Measurements from ENCODE around the gene SMG6.

Gene SMG6

DNA sequence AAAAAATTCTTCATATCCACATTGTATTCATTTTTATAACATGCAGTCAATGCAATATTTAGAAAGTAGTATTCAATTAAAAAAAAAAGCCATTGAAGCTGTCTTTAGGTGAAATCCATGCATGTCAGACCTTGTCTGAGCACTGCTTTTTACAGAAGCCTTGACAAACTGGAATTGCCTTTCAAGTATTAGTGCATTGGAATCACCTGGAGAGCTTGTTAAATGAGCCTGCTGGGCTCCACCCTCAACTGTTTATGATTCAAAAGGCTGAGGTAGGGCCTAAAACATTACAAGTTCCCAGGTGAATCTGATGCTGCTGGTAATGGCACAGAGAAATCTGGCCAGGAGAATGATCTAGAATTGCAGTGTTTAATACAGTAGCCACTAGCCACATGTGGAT lies 162.9 kb downstream of the SMG6 start:
- Histone ChIP-seq H3K4ac (ENCODE audit: low read depth in 1 of 2, low read length in 2 of 2) (no peak overlapping the region), H2BK5ac (ENCODE audit: low read depth, low read length, poor library complexity, severe bottlenecking) (no peak overlapping the region), H3K14ac (ENCODE audit: low read length in 2 of 2) (no peak overlapping the region), H3K23ac (ENCODE audit: low read length in 2 of 2) (no peak overlapping the region), H3K9me3 (ENCODE audit: control insufficient read depth, low read length) (no peaks in the 10 kb centered on the region), H2AFZ (ENCODE audit: low read depth, low read length) (no peak overlapping the region), H3K27ac (ENCODE audit: low read length, poor library complexity, severe bottlenecking) (no peak overlapping the region), H3K9ac (ENCODE audit: low read length) (no peak overlapping the region), H3K36me3 (ENCODE audit: control insufficient read depth in 1 of 2, insufficient read depth in 2 of 2, low read depth in 1 of 2, low read length in 2 of 2) (peaks cover 3 to 41% of the 10 kb centered on the region in 2 experiments), H4K8ac (ENCODE audit: low read length) (no peak overlapping the region), H2BK120ac (ENCODE audit: low read depth, low read length) (no peak overlapping the region), H2BK12ac (ENCODE audit: low read length in 2 of 2) (no peak overlapping the region), H2AK5ac (ENCODE audit: low read length, severe bottlenecking) (no peak overlapping the region), H3K4me3 (ENCODE audit: insufficient read depth in 1 of 2, low read depth in 1 of 2, low read length in 2 of 2) (no peak overlapping the region), H3K4me2 (ENCODE audit: low read length, poor library complexity, severe bottlenecking) (no peak overlapping the region), H3K27me3 (ENCODE audit: control insufficient read depth in 1 of 2, insufficient read depth in 1 of 2, low read length in 2 of 2) (no peaks in the 10 kb centered on the region), H3K18ac (ENCODE audit: low read depth in 1 of 2, low read length in 2 of 2) (no peak overlapping the region), H4K91ac (ENCODE audit: low read length) (no peak overlapping the region), H3K79me1 (replicated peaks; ENCODE audit: low read length, poor library complexity, severe bottlenecking) (peaks cover 11% of the 10 kb centered on the region), H3K4me1 (ENCODE audit: control insufficient read depth, insufficient read depth, low read depth, low read length) (peaks cover 7% of the 10 kb centered on the region), H2BK15ac (ENCODE audit: low read depth, poor library complexity, severe bottlenecking) (no peak overlapping the region)
- no peak for DNase-seq

DNA sequence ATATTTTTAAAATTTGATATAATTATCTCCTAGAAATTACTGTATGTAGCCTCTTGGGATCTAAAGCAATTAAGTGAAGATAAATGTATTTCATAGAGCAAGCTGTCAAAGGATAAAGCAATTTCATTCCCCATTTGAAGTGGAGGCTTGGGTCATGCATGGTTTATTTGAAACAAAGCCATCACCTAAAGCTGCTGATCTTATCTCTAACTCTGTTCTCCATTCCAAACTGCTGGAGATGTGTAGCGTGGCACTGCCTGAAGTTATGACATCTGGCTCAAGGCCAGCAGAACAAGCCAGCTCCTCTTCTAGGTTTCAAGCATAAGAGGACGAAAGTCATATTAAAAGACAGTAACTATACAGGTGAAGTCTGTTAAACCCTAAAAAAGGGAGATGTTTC lies 164.8 kb downstream of the SMG6 start:
- Histone ChIP-seq H2AK5ac (ENCODE audit: low read length, severe bottlenecking) (no peak overlapping the region), H3K4ac (ENCODE audit: low read depth in 1 of 2, low read length in 2 of 2) (peak overlapping the region in 1 of 2 experiments; percentile 46), H2BK12ac (ENCODE audit: low read length in 2 of 2) (no peak overlapping the region), H2AFZ (ENCODE audit: low read depth, low read length) (no peak overlapping the region), H3K23ac (ENCODE audit: low read length in 2 of 2) (no peak overlapping the region), H3K4me3 (ENCODE audit: insufficient read depth in 1 of 2, low read depth in 1 of 2, low read length in 2 of 2) (no peak overlapping the region), H3K9me3 (ENCODE audit: control insufficient read depth, low read length) (no peaks in the 10 kb centered on the region), H3K9ac (ENCODE audit: low read length) (no peak overlapping the region), H3K36me3 (ENCODE audit: control insufficient read depth in 1 of 2, insufficient read depth in 2 of 2, low read depth in 1 of 2, low read length in 2 of 2) (peaks cover 3 to 30% of the 10 kb centered on the region in 2 experiments), H3K79me1 (replicated peaks; ENCODE audit: low read length, poor library complexity, severe bottlenecking) (peaks cover 14% of the 10 kb centered on the region), H3K27ac (ENCODE audit: low read length, poor library complexity, severe bottlenecking) (peak overlapping the region; percentile 11), H3K14ac (ENCODE audit: low read length in 2 of 2) (no peak overlapping the region), H2BK15ac (ENCODE audit: low read depth, poor library complexity, severe bottlenecking) (no peak overlapping the region), H3K18ac (ENCODE audit: low read depth in 1 of 2, low read length in 2 of 2) (peak overlapping the region; percentile 1 to 45), H3K27me3 (ENCODE audit: control insufficient read depth in 1 of 2, insufficient read depth in 1 of 2, low read length in 2 of 2) (no peaks in the 10 kb centered on the region), H4K8ac (ENCODE audit: low read length) (no peak overlapping the region), H4K91ac (ENCODE audit: low read length) (no peak overlapping the region), H3K4me2 (ENCODE audit: low read length, poor library complexity, severe bottlenecking) (no peak overlapping the region), H3K4me1 (ENCODE audit: control insufficient read depth, insufficient read depth, low read depth, low read length) (peaks cover 7% of the 10 kb centered on the region), H2BK120ac (ENCODE audit: low read depth, low read length) (peak overlapping the region; percentile 21), H2BK5ac (ENCODE audit: low read depth, low read length, poor library complexity, severe bottlenecking) (no peak overlapping the region)
- DNase-seq: peak; percentile 65
- WGBS: 50% methylated on average over 1 of the region's 2 CpGs

DNA sequence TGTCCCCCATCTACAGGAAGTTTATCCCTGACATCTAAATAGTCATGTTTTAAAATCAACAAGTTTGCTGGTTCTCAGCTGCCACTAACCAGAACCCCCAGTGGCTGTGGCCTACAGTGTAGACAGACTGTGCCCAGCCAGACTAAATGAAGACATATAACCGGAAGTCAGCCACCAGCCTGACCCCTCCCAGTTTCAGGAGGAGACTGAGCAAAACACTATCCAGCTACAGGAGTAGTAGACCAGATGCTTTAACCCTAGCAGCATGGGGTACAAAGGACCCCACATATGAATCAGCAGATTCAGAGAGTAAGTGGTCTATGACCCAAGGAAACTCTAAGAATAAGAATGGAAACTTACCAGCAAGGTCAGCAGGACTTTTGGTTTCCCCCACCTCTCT lies 165.3 kb downstream of the SMG6 start:
- no peak overlapping the region for H3K14ac ChIP-seq (ENCODE audit: low read length in 2 of 2)
- WGBS: 0% methylated on average over 1 of the region's 1 CpG
- peak; percentile 88 for DNase-seq

DNA sequence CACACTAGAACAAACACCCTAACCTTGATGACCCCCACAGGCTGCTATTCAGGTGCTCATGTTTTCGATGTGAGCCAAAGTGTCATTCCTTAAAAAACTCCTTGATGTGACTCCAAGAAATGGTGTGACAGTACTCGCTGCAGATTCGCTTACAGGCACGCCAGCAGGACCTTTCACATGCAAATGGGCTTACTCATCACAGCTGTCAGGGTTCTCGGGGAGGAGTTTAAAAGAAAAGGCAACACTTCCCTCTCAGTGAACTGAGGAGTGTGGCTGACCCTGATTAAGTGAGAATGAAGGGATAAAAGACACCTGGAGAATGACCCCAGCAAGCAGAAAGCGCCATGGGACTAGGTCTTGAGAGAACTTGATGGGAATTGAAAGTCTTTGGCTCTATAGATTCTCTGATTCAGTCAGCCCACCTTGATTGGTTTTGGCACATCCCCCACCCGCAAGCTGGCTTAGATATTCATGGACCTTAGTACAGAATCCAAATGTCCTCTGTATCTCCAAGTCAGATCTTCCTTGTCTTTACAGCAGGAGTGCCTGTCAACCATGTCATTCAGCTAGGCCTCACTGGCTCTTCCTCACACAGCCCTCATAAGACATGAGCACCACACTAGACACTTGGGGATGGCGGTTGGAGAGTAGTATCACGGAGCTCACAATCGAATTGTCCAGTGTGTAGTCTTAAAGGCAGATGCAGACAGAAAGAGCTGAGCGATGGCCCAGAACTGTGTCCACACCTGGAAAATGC lies 166.1 kb downstream of the SMG6 start:
- Histone ChIP-seq H3K27ac (ENCODE audit: low read length, poor library complexity, severe bottlenecking) (peak overlapping the region; percentile 3), H3K9ac (ENCODE audit: low read length) (no peak overlapping the region), H3K79me1 (replicated peaks; ENCODE audit: low read length, poor library complexity, severe bottlenecking) (peaks cover 18% of the 10 kb centered on the region), H3K4ac (ENCODE audit: low read depth in 1 of 2, low read length in 2 of 2) (peak overlapping the region in 1 of 2 experiments; percentile 91), H2BK15ac (ENCODE audit: low read depth, poor library complexity, severe bottlenecking) (no peak overlapping the region), H3K18ac (ENCODE audit: low read depth in 1 of 2, low read length in 2 of 2) (peak overlapping the region; percentile 1 to 85), H3K14ac (ENCODE audit: low read length in 2 of 2) (no peak overlapping the region), H3K23ac (ENCODE audit: low read length in 2 of 2) (no peak overlapping the region), H2AK5ac (ENCODE audit: low read length, severe bottlenecking) (no peak overlapping the region), H4K8ac (ENCODE audit: low read length) (peak overlapping the region; percentile 9), H2BK12ac (ENCODE audit: low read length in 2 of 2) (peak overlapping the region in 1 of 2 experiments; percentile 61), H2BK5ac (ENCODE audit: low read depth, low read length, poor library complexity, severe bottlenecking) (no peak overlapping the region), H3K36me3 (ENCODE audit: control insufficient read depth in 1 of 2, insufficient read depth in 2 of 2, low read depth in 1 of 2, low read length in 2 of 2) (peaks cover 3 to 31% of the 10 kb centered on the region in 2 experiments), H2AFZ (ENCODE audit: low read depth, low read length) (no peak overlapping the region), H3K4me1 (ENCODE audit: control insufficient read depth, insufficient read depth, low read depth, low read length) (peaks cover 7% of the 10 kb centered on the region), H3K4me2 (ENCODE audit: low read length, poor library complexity, severe bottlenecking) (no peak overlapping the region), H4K91ac (ENCODE audit: low read length) (peak overlapping the region; percentile 8), H3K27me3 (ENCODE audit: control insufficient read depth in 1 of 2, insufficient read depth in 1 of 2, low read length in 2 of 2) (no peaks in the 10 kb centered on the region), H3K9me3 (ENCODE audit: control insufficient read depth, low read length) (no peaks in the 10 kb centered on the region), H2BK120ac (ENCODE audit: low read depth, low read length) (peak overlapping the region; percentile 0), H3K4me3 (ENCODE audit: insufficient read depth in 1 of 2, low read depth in 1 of 2, low read length in 2 of 2) (no peak overlapping the region)
- WGBS: 48% methylated on average over 11 of the region's 11 CpGs
- peak; percentile 95 for DNase-seq

More for the DNA sequence above, 165.3 kb downstream of the SMG6 start:
- Histone ChIP-seq H3K36me3 (ENCODE audit: control insufficient read depth in 1 of 2, insufficient read depth in 2 of 2, low read depth in 1 of 2, low read length in 2 of 2) (peaks cover 3 to 30% of the 10 kb centered on the region in 2 experiments), H2BK120ac (ENCODE audit: low read depth, low read length) (peak overlapping the region; percentile 88), H3K9me3 (ENCODE audit: control insufficient read depth, low read length) (no peaks in the 10 kb centered on the region), H3K4me2 (ENCODE audit: low read length, poor library complexity, severe bottlenecking) (no peak overlapping the region), H3K18ac (ENCODE audit: low read depth in 1 of 2, low read length in 2 of 2) (peak overlapping the region; percentile 46 to 52), H2BK5ac (ENCODE audit: low read depth, low read length, poor library complexity, severe bottlenecking) (no peak overlapping the region), H3K4me3 (ENCODE audit: insufficient read depth in 1 of 2, low read depth in 1 of 2, low read length in 2 of 2) (no peak overlapping the region), H3K27ac (ENCODE audit: low read length, poor library complexity, severe bottlenecking) (peak overlapping the region; percentile 11), H2AK5ac (ENCODE audit: low read length, severe bottlenecking) (peak overlapping the region; percentile 9), H3K4ac (ENCODE audit: low read depth in 1 of 2, low read length in 2 of 2) (peak overlapping the region; percentile 46 to 67), H2BK12ac (ENCODE audit: low read length in 2 of 2) (peak overlapping the region in 1 of 2 experiments; percentile 47), H3K4me1 (ENCODE audit: control insufficient read depth, insufficient read depth, low read depth, low read length) (peaks cover 7% of the 10 kb centered on the region), H3K27me3 (ENCODE audit: control insufficient read depth in 1 of 2, insufficient read depth in 1 of 2, low read length in 2 of 2) (no peaks in the 10 kb centered on the region), H3K79me1 (replicated peaks; ENCODE audit: low read length, poor library complexity, severe bottlenecking) (peaks cover 17% of the 10 kb centered on the region), H2BK15ac (ENCODE audit: low read depth, poor library complexity, severe bottlenecking) (no peak overlapping the region), H3K23ac (ENCODE audit: low read length in 2 of 2) (no peak overlapping the region), H2AFZ (ENCODE audit: low read depth, low read length) (no peak overlapping the region), H4K8ac (ENCODE audit: low read length) (peak overlapping the region; percentile 37), H3K9ac (ENCODE audit: low read length) (no peak overlapping the region), H4K91ac (ENCODE audit: low read length) (no peak overlapping the region)
